GM19463 (cell line): ENCODE data around the gene CNPY2.
"Not testable (repeated sequence)": the region's sequence is repeated elsewhere in the genome, so short reads cannot be mapped to it uniquely, and the experiment has no call there.

ENCODE experiments used
- ATAC-seq: cut with Tn5 transposase; IDR thresholded peaks from one replicate; pipeline ENCODE4 v1.9.1; 2021; ENCODE audit warnings: mild to moderate bottlenecking, moderate library complexity; ENCODE audit not compliant: unreplicated experiment

The CNPY2 gene

GRCh38 chr12:56299308-56299852 is 16.4 kb downstream of the CNPY2 start:
- ATAC-seq = peak; percentile 2

GRCh38 chr12:56298828-56299227 is 17.0 kb downstream of the CNPY2 start:
- ATAC-seq = no peak

GRCh38 chr12:56297400-56297799 is 18.4 kb downstream of the CNPY2 start:
- ATAC-seq = no peak

- ATAC-seq = no peak
These were observed 19.5 kb downstream of the CNPY2 start for GRCh38 chr12:56296295-56296694.

DNA sequence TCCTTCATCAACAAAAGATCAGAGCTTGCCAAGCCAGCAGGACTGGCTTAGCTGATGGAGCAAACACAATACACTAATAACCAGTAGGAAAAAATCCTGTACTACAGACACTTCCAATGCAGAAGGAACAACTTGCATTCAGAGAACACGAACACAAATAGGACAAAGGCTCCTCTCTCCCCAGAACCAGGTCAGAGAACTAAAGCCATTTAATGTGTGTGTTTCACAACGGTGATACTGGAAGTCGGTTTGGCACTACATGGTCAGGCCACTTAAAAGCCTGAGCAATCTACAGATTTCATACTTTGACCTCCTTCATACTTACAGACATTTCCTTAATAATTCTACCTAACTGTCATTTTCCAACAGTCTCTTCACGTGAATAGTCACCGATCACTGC is 22.0 kb downstream of the CNPY2 start:
- no peak for ATAC-seq

DNA sequence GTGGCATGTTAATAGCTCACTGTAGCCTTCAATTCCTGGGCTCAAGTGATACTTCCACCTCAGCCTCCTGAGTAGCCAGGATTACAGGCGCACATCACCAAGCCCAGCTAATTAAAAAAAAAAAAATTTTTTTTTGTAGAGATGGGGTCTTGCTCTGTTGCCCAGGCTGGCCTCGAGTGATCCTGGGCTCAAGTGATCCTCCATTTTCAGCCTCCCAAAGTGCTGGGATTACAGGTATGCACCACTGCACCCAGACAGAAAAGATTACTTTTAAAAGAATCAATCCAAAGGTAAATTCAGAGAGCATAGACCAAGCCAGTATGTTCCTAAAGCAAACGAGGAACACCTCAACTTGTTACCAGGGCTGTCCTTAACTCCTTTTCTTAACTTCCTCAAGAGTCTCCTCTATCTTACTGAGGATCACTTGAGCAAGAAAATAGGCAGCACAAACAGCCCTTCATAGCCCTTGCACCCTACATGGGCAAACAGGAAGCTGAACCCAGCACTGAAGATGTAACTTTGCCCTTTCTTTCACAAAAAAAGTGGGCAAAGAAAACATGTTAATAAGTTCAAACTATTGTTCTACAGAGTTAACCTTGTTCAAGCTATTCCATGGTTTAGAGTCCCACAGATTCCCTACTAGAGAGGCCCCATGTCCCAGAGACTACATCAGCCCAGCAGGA is 26.9 kb downstream of the CNPY2 start:
- ATAC-seq = no peak

DNA sequence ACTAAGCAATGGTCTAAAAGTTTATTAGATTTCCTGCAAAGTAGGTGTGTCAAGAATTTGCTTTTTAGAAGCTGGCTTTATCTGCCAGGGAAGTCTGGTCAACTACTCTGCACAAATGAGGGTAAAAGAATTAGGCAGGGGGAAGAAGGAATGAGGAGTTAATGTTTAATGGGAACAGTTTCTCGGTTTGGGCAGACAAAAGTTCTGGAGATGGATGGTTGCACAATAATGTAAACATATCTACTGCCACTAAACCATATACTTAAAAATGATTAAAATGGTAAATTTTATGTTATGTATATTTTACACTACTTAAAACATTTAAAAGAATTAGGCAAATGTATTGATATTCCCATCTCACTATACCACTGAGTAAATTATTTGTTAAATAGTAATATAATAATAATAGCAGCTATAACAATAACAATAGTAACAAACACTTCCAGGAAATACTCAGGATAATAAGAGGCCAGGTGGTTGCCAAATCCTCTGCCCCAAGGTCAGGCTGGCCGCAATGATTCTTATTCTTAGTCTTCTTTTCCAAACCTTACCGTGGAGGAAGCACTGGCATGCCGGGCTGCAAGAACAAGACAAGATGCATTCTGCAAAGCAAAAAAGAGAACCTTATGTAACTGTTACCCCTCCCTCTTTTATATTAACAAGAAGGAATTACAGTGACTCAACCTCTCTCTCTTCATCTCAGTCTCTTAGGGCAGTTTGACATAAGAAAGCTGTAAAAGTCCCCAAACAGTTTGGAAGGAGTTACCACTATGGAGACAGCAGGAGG is 29.6 kb downstream of the CNPY2 start:
- ATAC-seq = no peak

- not testable (repeated sequence) for ATAC-seq
These were observed 31.5 kb downstream of the CNPY2 start for GRCh38 chr12:56284263-56284662.

GRCh38 chr12:56282579-56282978 is 33.2 kb downstream of the CNPY2 start:
- no peak for ATAC-seq

GRCh38 chr12:56282030-56282429 is 33.8 kb downstream of the CNPY2 start:
- no peak for ATAC-seq

DNA sequence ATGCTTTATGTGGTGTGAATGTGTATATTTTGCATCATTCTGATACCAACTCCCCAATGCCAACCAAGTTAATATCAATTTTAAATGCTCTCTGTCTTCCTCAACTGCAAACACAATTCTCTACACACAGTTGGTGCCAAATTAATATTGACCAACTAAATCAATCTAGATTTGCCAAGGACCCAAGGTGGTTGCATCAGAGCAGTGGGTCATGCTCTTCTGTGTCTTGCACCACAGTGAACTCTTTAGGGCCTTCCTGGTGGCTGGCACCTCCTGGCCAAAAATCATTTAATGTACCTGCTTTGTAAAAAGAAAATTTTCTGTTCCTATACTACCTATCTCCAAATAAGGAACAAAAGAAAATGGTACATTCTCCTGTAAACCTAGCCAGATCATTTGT is 34.9 kb downstream of the CNPY2 start:
- no peak for ATAC-seq

- no peak for ATAC-seq
These were observed 36.9 kb downstream of the CNPY2 start for GRCh38 chr12:56278905-56279304.

DNA sequence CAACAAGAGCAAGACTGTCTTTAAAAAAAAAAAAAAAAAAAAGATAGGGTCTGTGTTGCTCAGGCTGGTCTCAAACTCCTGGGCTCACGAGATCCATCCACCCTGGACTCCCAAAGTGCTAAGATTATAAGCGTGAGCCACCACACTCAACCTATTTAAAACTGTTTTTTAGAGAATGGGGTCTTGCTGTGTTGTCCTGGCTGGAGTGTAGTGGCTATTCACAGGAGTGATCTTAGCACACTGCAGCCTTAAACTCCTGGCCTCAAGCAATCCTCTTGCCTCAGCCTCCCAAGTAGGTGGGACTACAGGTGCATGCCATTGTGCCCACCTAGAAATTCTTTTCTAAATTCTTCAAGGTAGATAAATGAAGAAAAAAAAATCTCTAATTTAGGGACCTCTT is 41.5 kb downstream of the CNPY2 start:
- no peak for ATAC-seq

- ATAC-seq = not testable (repeated sequence)
These were observed 43.3 kb downstream of the CNPY2 start for GRCh38 chr12:56272468-56272867.

DNA sequence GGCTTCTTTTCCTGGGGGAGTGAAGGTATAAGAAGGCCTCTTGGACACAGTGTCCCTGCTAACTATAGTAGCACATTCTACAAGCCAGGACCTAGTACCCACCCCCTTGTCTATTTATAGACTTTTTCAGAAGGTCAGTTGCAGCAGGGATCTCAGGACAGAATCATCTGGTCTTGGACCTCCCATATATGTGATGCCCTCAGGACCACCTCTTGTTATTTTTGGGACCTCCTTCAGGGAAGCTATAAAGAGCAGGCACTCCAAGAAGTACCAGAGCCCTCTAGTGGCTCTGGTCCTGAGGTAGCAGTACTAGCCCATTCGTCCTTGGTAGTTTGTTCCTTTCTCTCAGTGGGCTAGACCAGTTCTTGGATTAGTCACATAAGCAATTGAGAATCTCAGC is 44.8 kb downstream of the CNPY2 start:
- ATAC-seq = no peak

GRCh38 chr12:56267443-56268071 is 48.2 kb downstream of the CNPY2 start:
- ATAC-seq = peak; percentile 6

- ATAC-seq = peak; percentile 92
These were observed 48.9 kb downstream of the CNPY2 start, which contains the start of gene COQ10A for GRCh38 chr12:56266693-56267442. Gene COQ10A, plus strand, starts transcription at chr12:56266942. Its CDS starts 177 bp downstream, at chr12:56267119.

DNA sequence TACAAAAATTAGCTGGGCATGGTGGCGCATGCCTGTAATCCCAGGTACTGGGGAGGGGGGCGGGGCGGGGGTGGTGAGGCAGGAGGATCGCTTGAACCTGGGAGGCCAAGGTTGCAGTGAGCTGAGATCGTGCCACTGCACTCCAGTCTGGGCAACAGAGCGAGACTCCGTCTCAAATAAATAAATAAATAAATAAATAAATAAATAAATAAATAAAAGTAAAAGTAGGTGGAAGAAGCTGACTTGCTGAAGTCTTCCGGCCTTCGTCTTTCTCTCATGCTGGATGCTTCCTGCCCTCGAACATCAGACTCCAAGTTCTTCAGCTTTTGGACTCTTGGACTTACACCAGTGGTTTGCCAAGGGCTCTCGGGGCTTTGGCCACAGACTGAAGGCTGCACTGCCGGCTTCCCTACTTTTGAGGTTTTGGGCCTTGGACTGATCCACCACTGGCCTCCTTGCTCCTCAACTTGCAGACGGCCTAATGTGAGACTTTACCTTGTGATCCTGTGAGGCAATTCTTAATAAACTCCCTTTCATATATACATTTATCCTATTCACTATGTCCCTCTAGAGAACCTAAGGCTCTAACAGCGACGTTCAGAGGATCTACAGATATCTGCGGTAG is 49.6 kb downstream of the CNPY2 start:
- not testable (repeated sequence) for ATAC-seq

GRCh38 chr12:56262955-56263354 is 52.8 kb downstream of the CNPY2 start:
- ATAC-seq = not testable (repeated sequence)

- no peak for ATAC-seq
These were observed 54.1 kb downstream of the CNPY2 start for GRCh38 chr12:56261503-56262232.
